SH-SY5Y (cell line): ENCODE data around the gene SENP2.

ENCODE experiments used
- GATA2 ChIP-seq: IDR thresholded peaks from 2 replicates; pipeline ENCODE4 v1.6.1; 2011; ENCODE audit warnings: mild to moderate bottlenecking, low read depth, low read length
- GATA3 ChIP-seq: IDR thresholded peaks from 2 replicates; pipeline ENCODE4 v1.6.1; 2011; ENCODE audit warnings: low read depth, mild to moderate bottlenecking, low read length, moderate library complexity

Gene SENP2

DNA sequence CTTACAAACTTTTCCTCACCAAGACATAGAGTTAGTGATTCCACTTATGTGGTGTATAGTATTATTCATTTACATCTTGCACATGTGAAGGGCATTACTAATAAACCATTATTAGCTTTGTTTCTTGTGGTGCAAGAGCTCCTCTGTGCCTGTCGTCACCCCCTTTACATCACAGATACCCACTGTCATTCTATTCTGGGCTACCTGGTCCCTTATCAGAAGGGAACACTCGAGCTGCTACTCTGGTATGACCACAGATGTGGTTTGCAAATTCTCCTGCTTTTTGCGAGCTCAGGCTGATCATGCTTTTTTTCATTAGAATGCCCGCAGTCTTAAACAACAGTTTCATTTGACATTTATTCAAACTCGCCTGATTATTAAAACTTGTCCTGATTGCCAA lies 13.9 kb upstream of the SENP2 start:
- TF ChIP-seq GATA2 = no peak
- no peak for TF ChIP-seq GATA3

DNA sequence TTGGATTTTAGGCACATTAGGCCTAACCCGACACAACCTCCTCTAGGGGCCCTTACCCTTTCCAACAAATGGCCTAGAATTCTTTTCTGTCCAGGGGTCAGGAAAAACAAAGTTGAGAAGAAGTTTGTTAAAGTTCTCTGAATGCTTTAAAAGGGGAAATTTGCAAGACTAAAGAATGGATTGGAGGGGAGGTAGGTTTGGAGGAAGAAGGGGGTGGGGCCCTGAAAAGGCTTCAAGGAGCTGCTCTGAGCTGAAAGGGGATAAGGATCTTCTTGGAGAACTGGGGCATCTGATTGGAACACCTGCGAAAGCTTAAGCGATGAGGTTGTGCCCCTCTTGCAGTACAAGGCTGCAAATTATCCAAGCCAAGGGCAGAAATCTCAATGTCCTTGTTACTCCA lies 3.9 kb upstream of the SENP2 start:
- TF ChIP-seq GATA2 = no peak
- no peak for TF ChIP-seq GATA3

DNA sequence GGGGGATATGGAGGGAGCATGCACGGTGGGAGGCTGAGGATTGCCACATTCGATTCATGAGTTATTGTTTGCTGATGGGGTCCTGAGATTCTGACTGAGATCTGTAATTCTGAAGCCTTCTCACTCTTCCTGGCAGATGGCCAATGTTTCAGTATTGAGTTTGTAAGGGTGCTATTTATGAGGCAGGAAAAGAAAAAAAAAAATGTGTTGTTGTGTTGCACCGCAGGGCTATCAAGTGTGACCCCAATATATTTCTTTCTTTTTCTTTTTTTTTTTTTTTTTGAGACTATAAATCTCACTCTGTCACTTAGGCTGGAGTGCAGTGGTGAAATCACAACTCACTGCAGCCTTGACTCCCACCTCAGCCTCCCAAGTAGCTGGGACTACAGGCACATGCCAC lies 3.2 kb upstream of the SENP2 start:
- TF ChIP-seq GATA3 (no peak), GATA2 (no peak)

DNA sequence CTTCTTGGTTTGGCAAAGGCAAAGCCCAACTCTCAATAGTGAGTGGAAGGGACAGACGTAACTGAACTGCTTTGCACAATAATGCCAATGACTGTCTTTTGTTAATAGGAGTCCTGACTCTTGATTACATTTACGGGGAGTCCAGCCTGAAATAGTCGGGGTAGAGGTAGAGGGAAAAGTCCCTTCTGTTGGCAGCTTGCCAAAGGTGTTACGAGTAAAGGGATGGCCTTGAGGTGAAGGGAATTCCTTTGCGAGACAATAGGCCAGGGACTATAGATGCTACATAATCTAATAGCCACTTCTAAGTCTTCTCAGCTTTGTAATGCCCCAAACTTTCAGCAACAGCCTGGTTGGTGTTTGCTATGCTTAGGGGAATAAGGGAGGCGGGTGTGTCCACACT lies 2.2 kb upstream of the SENP2 start:
- TF ChIP-seq GATA3 = no peak
- TF ChIP-seq GATA2 = no peak

DNA sequence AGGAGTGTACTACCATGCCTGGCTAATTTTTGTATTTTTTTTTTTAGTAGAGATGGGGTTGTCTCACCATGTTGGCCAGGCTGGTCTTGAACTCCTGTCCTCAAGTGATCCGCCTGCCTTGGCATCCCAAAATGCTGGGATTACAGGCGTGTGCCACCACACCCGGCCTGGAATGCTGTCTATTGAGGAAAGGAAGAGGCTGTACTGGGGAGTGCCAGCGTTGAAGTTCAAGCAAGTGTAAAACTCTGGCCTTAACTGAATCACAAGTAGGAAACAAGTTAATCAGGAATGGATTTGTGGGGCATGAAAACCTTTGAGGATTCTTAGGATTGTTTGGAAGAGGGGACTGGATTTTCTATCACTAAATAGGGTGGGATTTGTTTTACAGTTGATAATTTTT lies 1.4 kb upstream of the SENP2 start:
- no peak for TF ChIP-seq GATA3
- TF ChIP-seq GATA2 = no peak

DNA sequence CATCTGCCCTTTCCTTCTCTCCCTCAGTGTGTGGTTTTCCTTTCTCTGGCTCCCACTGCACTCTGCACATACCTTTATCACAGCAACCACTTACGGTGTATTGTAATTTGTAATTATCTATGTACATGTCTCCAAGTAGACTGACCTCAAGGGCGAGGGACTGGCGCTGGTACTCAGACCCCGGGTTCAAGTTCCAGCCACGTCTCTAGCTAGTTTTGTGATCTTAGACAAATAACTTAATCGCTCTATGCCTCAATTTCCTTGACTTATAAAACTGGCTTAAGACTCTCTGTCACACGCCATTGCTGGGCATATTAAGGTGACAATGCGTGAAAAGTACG lies 607 bp upstream of the SENP2 start:
- TF ChIP-seq GATA3 = no peak
- no peak for TF ChIP-seq GATA2

DNA sequence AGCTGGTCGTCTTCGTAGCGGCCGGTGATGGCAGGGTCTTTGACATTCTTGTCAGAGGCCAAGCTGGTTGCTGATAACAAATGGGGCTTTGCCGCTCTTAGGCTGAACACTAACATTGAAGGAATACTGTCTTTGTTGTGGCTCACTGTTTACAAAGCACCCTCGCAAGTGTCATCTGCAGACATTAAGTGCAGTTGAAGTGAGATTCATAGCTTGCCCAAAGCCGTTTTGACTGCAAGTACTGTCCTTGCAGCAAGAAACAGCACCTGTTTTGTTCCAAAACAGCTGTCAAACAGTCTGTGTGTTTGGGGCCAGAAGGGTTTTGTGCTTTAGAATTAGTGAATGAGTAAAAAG lies 568 bp downstream of the SENP2 start:
- no peak for TF ChIP-seq GATA2
- no peak for TF ChIP-seq GATA3

DNA sequence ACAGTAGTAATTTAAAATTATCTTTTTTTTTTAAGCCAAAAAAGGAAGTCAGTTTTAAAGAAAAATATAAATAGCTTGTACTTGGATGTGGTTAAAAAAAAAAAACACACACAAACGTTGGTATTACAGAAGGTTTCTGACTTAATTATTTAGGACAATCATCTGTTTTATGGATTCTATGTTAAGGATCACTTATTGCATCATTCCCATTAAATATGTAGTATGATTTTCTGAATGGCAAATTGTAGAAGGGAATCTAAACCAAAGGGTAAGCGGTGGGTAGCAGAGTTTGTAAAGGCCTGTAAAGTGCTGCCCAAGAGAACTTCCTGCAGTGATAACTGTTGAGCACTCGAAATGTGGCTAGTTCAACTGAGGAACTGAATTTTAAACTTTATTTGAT lies 8.0 kb downstream of the SENP2 start:
- no peak for TF ChIP-seq GATA3
- TF ChIP-seq GATA2 = no peak

DNA sequence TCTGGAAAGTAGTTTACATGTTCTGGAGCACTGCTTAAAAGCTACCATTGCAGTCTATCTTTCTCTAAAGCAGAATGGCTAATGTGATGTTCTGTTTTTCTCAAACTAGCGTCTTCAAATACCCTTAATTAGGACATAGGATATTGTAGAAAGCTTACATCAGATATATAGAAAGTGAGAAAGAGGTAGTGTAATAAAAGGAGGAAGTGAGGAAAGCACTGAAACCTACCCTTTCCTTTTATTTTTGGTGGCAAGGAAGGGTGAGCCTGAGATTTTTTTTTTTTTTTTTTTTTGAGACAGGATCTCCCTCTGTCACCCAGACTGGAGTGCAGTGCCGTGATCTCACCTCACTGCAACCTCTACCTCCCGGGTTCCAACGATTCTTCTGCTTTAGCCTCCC lies 9.4 kb downstream of the SENP2 start:
- TF ChIP-seq GATA3 (no peak), GATA2 (no peak)

DNA sequence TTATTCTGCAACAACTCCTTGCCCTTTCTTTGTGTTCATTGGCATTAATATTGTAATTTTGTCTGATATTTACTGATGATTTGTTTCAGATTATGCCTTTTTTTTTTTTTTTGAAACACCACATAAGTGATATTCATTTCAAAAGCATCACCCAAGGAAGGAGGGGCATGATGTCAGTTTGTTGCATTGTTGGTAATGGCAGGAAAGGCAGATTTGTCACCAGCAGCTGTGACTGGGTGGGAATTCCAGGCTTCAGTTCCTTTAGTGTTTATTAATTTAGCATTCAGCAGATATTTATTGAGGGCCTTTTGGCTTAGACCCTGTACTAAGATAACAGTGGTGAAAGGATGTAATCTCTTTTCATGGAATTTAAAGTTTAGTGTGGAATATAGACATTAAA lies 19.5 kb downstream of the SENP2 start:
- TF ChIP-seq GATA2 (no peak), GATA3 (no peak)

DNA sequence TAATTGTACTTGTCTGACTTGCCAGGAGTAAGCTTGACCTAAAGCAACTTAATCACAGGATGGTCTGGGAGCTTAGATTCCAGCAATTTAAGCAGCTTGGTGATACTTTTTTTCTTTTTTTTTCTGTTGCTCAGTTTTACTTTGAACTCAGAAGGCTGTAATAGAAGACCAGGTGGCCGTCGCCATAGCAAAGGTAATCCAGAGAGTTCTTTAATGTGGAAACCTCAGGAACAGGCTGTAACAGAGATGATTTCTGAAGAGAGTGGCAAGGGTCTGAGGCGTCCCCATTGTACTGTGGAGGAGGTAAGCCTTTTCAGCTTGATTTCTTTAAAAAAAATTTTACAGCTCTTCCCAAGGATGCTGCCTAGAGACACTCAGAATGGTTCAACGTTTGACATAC lies 20.1 kb downstream of the SENP2 start:
- TF ChIP-seq GATA3 (no peak), GATA2 (no peak)

DNA sequence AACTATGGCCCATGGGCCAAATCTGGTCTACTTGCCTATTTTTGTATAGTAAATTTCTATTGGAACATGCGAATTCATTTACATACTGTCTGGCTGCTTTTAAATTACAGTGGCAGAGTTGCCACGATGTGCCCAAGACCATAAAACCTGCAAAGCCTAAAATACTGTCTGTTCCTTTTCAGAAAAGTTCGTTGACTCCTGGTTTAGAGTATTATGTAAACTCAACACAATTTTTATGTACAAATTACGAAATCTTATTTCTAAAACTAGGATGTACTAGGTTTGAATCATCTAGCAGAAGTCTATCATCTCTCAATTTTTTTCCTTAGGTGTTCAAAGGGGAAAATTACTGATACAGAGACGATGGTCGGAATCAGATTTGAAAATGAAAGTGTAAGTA lies 26.9 kb downstream of the SENP2 start:
- TF ChIP-seq GATA3 (no peak), GATA2 (no peak)

DNA sequence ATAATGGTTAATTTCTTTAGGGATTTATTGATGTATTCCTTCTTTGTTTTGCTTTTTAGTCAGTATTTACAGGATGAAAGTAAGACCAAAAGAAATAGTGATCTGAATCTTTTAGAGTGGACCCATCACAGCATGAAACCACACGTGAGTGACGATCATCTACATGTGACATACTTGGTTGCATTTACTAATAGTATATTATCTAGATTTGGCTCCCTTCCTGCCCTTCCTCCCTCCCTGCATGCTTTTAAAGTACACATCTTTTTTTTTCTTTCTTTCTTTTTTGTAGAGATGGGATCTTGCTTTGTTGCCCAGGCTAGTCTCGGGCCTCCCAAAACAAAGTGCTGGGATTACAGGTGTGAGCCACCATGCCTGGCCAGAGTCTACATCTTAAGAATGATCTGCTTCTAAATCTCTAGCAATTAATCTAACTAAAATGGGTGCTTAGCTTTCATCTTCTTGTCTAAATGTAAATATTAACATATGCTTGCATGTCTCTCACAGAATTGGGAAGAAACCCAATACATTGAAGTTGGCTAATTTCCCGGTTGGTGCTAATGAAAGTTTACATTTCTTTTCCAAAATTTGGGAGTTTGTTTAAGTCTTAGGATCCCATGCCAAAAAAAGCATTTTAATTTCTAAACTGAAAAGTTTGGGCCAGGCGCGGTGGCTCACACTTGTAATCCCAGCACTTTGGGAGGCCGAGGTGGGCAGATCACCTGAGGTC lies 38.0 kb downstream of the SENP2 start:
- TF ChIP-seq GATA2 (no peak), GATA3 (no peak)

DNA sequence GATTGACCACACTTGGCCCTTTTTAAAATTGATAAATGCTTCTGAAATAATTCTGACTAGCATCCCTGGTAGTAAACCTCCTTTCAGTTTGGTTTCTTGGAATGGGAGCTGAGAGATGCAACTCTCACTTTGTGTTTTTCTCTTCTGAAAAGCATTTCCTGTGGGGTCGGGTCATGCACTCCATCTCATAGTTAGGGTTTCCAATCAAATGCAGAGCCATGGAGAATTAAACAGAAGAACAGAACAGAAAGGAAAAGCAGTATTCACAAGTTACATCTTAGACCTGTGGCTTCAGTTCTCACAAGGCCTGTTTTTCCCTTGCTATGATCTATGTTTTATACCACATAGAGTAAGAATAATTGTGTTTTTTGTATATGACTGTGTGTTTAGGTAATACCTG lies 39.7 kb downstream of the SENP2 start:
- TF ChIP-seq GATA2 = no peak
- no peak for TF ChIP-seq GATA3

DNA sequence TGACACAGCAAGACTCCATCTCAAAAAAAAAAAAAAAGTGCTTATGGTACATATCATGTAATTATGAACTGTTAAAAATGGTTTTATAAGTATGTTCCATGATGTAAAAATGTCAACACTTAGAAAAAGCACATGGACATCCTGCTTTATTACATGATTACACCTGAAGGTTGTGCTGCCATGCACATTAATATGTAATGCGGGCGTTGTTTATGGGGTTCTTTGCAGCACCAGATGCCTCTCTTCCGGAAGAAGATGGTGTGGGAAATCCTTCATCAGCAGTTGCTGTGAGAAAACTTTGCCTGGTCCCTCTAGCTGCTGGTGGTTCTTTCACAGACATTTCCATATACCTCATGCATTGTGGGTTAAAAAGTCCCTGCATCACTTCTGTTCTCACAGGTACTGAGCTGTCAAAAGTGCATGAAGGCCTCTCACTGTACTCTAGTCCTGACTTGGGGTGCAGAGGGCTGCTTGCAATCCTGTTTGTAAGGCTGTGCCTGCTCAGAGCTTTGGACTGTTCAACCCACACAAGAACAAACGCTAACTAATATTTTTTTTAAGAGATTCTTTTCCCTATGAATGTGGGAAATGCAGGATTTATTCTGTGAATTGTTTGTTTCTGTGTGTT lies 43.6 kb downstream of the SENP2 start:
- TF ChIP-seq GATA2 (no peak), GATA3 (no peak)

DNA sequence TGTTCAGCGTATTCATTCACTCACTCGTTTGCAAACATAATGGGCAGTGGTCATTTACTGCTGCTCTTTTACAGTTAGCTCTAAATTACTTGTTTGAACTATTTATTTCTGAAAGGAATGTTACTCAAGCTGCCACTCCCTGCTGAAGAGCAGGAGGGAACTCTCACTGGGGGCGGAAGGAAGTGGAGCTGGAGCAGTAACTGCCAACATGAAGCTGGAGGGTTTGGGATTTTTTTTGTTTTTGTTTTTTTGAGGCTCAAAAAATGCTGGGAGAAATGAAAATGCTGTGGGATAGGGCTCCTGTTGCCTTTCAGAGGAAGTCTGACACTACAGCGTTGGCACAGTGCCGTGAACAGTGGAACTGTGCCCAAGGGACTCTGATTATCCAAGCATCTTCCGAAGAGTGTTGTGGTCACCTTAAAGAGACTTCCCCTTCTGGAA lies 44.1 kb downstream of the SENP2 start:
- TF ChIP-seq GATA3 (no peak), GATA2 (no peak)

DNA sequence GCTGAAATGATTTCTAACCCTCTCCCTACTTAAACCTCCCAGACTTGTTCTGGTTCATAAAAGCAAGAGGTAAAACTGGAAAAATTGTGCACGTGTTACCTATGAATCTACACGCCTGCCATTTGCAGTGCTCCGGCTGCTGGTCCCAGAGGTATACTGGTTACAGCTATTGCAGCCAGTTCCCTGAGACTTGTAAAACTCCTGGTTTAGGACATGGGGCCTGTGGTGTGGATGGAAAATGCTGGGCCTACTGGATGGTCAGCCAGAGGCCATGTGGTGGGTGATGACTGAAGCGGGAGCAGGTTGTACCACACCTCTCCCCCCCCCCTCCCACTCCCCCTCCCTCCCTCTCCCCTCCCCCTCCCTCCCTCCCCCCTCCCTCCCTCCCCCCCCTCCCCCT lies 45.0 kb downstream of the SENP2 start:
- no peak for TF ChIP-seq GATA3
- no peak for TF ChIP-seq GATA2

DNA sequence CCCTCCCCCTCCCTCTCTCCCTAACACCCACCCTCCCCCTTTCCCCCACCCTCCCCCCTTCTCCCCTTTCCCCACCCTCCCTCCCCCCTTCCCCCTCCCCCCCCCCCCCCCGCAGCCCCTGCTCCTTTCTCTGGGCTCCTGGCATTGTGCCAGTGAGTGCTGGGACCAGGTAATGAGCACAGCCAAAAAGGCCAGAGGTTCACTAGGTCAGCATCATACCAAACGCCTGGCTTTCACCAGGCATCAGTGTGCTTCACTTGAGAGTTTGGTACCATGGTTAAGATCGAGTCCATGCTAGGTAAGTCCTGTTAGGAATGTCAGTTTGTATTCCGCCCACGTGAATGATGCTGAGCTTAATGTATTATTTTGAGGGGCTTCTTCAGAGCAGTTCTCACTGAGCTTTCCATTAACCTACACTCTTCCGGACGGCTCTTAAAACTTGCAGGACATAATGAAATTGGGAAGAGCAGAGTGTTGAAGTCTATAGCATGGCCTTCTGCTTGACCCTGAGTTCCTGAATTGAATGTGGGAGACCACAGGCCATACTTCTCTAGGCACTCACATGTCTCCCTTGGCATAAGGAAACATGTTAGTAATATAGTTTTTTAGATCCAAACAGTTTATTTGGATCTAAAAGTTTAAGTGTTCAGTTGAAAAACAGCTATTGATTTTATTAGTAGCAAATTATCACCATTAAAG lies 45.6 kb downstream of the SENP2 start:
- TF ChIP-seq GATA3 = no peak
